Middle frontal gyrus (tissue), 1 donor: Measurements from ENCODE around the gene SEC14L6.

Source experiments
- DNase-seq: peaks from one replicate; pipeline ENCODE4 v3.0.0-alpha.2; 2015; ENCODE audit warnings: low spot score; ENCODE audit errors: extremely low spot score

Gene SEC14L6

GRCh38 chr22:30497466-30498150, 48.9 kb downstream of the SEC14L6 start:
- no peak for DNase-seq

- DNase-seq: no peak
Observed at GRCh38 chr22:30495041-30495784, 51.3 kb downstream of the SEC14L6 start.

GRCh38 chr22:30492144-30492543, 54.4 kb downstream of the SEC14L6 start:
- DNase-seq: no peak

GRCh38 chr22:30491381-30491780, 55.2 kb downstream of the SEC14L6 start:
- no peak for DNase-seq

- no peak for DNase-seq
Observed at GRCh38 chr22:30490399-30490798, 56.1 kb downstream of the SEC14L6 start.

- no peak for DNase-seq
Observed at GRCh38 chr22:30488121-30488520, 58.4 kb downstream of the SEC14L6 start.

GRCh38 chr22:30486661-30487115, 59.9 kb downstream of the SEC14L6 start:
- no peak for DNase-seq

- no peak for DNase-seq
Observed at GRCh38 chr22:30486118-30486517, 60.4 kb downstream of the SEC14L6 start.

GRCh38 chr22:30485362-30485988, 61.1 kb downstream of the SEC14L6 start:
- no peak for DNase-seq

- DNase-seq: no peak
Observed at GRCh38 chr22:30483169-30483568, 63.4 kb downstream of the SEC14L6 start.

- DNase-seq: no peak
Observed at GRCh38 chr22:30481711-30482110, 64.8 kb downstream of the SEC14L6 start.

GRCh38 chr22:30479981-30480380, 66.6 kb downstream of the SEC14L6 start:
- no peak for DNase-seq

GRCh38 chr22:30474683-30475424, 71.7 kb downstream of the SEC14L6 start:
- no peak for DNase-seq

GRCh38 chr22:30474121-30474520, 72.4 kb downstream of the SEC14L6 start:
- DNase-seq: no peak

GRCh38 chr22:30472994-30473720, 73.4 kb downstream of the SEC14L6 start:
- DNase-seq: no peak
